CD4-positive, alpha-beta memory T cell (primary cell): ENCODE data around the gene VPS36. TPM values are rescaled to one million over a fixed set of nuclear protein-coding genes. Genes with fewer than 3 reads are reported as not detected.
"Not testable (repeated sequence)": the region's sequence is repeated elsewhere in the genome, so short reads cannot be mapped to it uniquely, and the experiment has no call there.

ENCODE experiments used
- CTCF ChIA-PET: fragments of 350-600 bp; sonication (Branson Sonifier 250); formaldehyde crosslinking; loops from one replicate; lab custom pipeline; 2021; ENCODE audit warnings: inconsistent platforms; ENCODE audit not compliant: partially characterized antibody; lab: Charles Lee
- POLR2A ChIA-PET: fragments of 350-600 bp; sonication (Branson Sonifier 250); formaldehyde crosslinking; loops from one replicate; lab custom pipeline; 2021; ENCODE audit not compliant: partially characterized antibody; lab: Charles Lee
- DNase-seq, 5 donors: peaks; one replicate each; pipeline versions ENCODE4 v3.0.0 to v3.0.0-alpha.2; 2020 to 2022; ENCODE audit warnings: mixed read lengths in 1 of 5
- H3K27ac ChIP-seq: one replicate; pipeline ENCODE4 v1.7.0; 2013; ENCODE audit warnings: low read depth, low read length
- H3K27me3 ChIP-seq: 2 replicates; pipeline ENCODE4 v1.7.0; 2013; ENCODE audit warnings: mild to moderate bottlenecking, low read length, moderate library complexity; ENCODE audit not compliant: insufficient read depth
- H3K36me3 ChIP-seq: 2 replicates; pipeline ENCODE4 v1.7.0; 2013; ENCODE audit warnings: mild to moderate bottlenecking, low read length, moderate library complexity; ENCODE audit not compliant: insufficient read depth
- H3K4me1 ChIP-seq: 2 replicates; pipeline ENCODE4 v1.7.0; 2013; ENCODE audit warnings: mild to moderate bottlenecking, low read length, moderate library complexity; ENCODE audit not compliant: insufficient read depth
- H3K4me3 ChIP-seq, 2 donors: one replicate each; pipeline ENCODE4 v1.7.0; 2013; ENCODE audit warnings: low read length in 2 of 2, mild to moderate bottlenecking in 1 of 2
- H3K9me3 ChIP-seq, 2 donors: one replicate each; pipeline ENCODE4 v1.7.0; 2013; ENCODE audit warnings: low read length in 2 of 2, control low read depth in 1 of 2; ENCODE audit not compliant: control insufficient read depth in 1 of 2
- H3K27ac Mint-ChIP-seq, 7 donors: one replicate each; pipeline ENCODE4 v1.8.0; 2020 to 2021; ENCODE audit warnings: mixed read lengths in 7 of 7, mild to moderate bottlenecking in 6 of 7, inconsistent platforms in 3 of 7, moderate library complexity in 3 of 7
- H3K27me3 Mint-ChIP-seq, 2 donors: one replicate each; pipeline ENCODE4 v1.8.0; 2020 to 2021; ENCODE audit warnings: mixed read lengths in 2 of 2
- H3K36me3 Mint-ChIP-seq, 2 donors: one replicate each; pipeline ENCODE4 v1.8.0; 2020 to 2021; ENCODE audit warnings: mixed read lengths in 2 of 2, inconsistent platforms in 1 of 2, mild to moderate bottlenecking in 1 of 2
- H3K4me1 Mint-ChIP-seq, 4 donors: one replicate each; pipeline ENCODE4 v1.8.0; 2020 to 2021; ENCODE audit warnings: mixed read lengths in 4 of 4, mild to moderate bottlenecking in 1 of 4
- H3K4me3 Mint-ChIP-seq, 8 donors: one replicate each; pipeline ENCODE4 v1.8.0; 2020 to 2021; ENCODE audit warnings: mixed read lengths in 8 of 8, mild to moderate bottlenecking in 7 of 8, moderate library complexity in 6 of 8, inconsistent platforms in 3 of 8
- H3K9me3 Mint-ChIP-seq, 8 donors: one replicate each; pipeline ENCODE4 v1.8.0; 2020 to 2021; ENCODE audit warnings: mixed read lengths in 8 of 8, mild to moderate bottlenecking in 5 of 8, inconsistent platforms in 3 of 8, moderate library complexity in 1 of 8
- intact Hi-C: fragments of 100-400 bp; cut with micrococcal nuclease; formaldehyde crosslinking; loops from one replicate; pipeline ENCODE4 v1.15.1; 2023
- polyA plus RNA-seq, 2 donors: library from polyadenylated mRNA; unstranded; fragments of 300-500 nt; fragmentation: Illumina TruSeq; gene quantifications; one replicate each; pipeline ENCODE4 v1.2.3, GENCODE V29; 2021
- total RNA-seq, 2 experiments: library from RNA; stranded (reverse); gene quantifications; one replicate each; pipeline ENCODE4 v1.2.3, GENCODE V29; 2021

Gene VPS36
- total and polyA plus RNA-seq, 4 experiments from 2014 or later = 44.1 to 64.5 (median 52.9) TPM

DNA sequence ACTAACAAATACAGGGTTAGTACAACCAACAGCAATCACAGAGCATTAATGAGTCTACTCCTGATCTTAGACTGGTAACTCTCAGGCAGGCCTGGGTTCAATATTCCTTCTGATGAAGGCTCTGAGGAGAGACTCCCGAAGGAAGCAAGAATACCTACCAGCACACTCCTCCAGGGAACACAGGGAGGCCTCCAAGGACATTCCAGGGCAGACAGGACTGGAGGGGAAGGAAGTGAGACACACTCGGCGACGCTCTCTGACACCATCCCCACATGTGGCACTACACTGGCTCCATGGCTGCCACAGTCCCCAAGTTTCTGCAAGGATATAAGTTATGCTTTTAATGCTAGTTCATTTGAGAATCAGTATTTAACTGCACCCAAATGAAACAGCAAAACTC, 64.6 kb downstream of the VPS36 start:
- H3K27me3 ChIP-seq = no peaks in the 10 kb centered on the region
- H3K4me1 Mint-ChIP-seq = no peaks in the 10 kb centered on the region
- no peaks in the 10 kb centered on the region for H3K36me3 ChIP-seq
- no peaks in the 10 kb centered on the region for H3K9me3 Mint-ChIP-seq
- no peaks in the 10 kb centered on the region for H3K36me3 Mint-ChIP-seq
- H3K4me1 ChIP-seq = no peaks in the 10 kb centered on the region
- ChIA-PET CTCF (no interaction called here), POLR2A (no interaction called here)
- intact Hi-C loops = no loop called here
- H3K9me3 ChIP-seq = no peaks in the 10 kb centered on the region
- H3K27ac ChIP-seq = no peak overlapping the region
- DNase-seq = no peak
- H3K4me3 Mint-ChIP-seq = no peak overlapping the region
- no peaks in the 10 kb centered on the region for H3K27me3 Mint-ChIP-seq
- no peak overlapping the region for H3K27ac Mint-ChIP-seq
- H3K4me3 ChIP-seq = no peak overlapping the region

GRCh38 chr13:52383366-52383765, 67.1 kb downstream of the VPS36 start:
- no peak overlapping the region for H3K27ac ChIP-seq
- H3K4me3 ChIP-seq = no peak overlapping the region
- no peak for DNase-seq
- Mint-ChIP-seq H3K4me3 (no peak overlapping the region), H3K27ac (no peak overlapping the region), H3K36me3 (peaks cover 2 to 4% of the 10 kb centered on the region in 2 donors), H3K27me3 (no peaks in the 10 kb centered on the region), H3K9me3 (no peaks in the 10 kb centered on the region), H3K4me1 (no peaks in the 10 kb centered on the region)
- CTCF ChIA-PET = no interaction called here
- H3K9me3 ChIP-seq = no peaks in the 10 kb centered on the region
- POLR2A ChIA-PET = no interaction called here
- H3K4me1 ChIP-seq = no peaks in the 10 kb centered on the region
- intact Hi-C loops = no loop called here
- H3K36me3 ChIP-seq = no peaks in the 10 kb centered on the region
- no peaks in the 10 kb centered on the region for H3K27me3 ChIP-seq

GRCh38 chr13:52378312-52378711, 72.1 kb downstream of the VPS36 start:
- H3K4me3 Mint-ChIP-seq = no peak overlapping the region
- no peak overlapping the region for H3K4me3 ChIP-seq
- peaks cover 2 to 4% of the 10 kb centered on the region in 2 donors for H3K36me3 Mint-ChIP-seq
- no peaks in the 10 kb centered on the region for H3K4me1 Mint-ChIP-seq
- no peak overlapping the region for H3K27ac Mint-ChIP-seq
- H3K9me3 ChIP-seq = no peaks in the 10 kb centered on the region
- CTCF ChIA-PET = no interaction called here
- no peak for DNase-seq
- H3K36me3 ChIP-seq = no peaks in the 10 kb centered on the region
- H3K9me3 Mint-ChIP-seq = no peaks in the 10 kb centered on the region
- peaks cover 0 to 1% of the 10 kb centered on the region in 2 donors for H3K27me3 Mint-ChIP-seq
- no peaks in the 10 kb centered on the region for H3K4me1 ChIP-seq
- POLR2A ChIA-PET = no interaction called here
- H3K27ac ChIP-seq = no peak overlapping the region
- H3K27me3 ChIP-seq = no peaks in the 10 kb centered on the region
- intact Hi-C loops = no loop called here

GRCh38 chr13:52377898-52378297, 72.5 kb downstream of the VPS36 start:
- peaks cover 0 to 2% of the 10 kb centered on the region in 2 donors for H3K27me3 Mint-ChIP-seq
- intact Hi-C loops = no loop called here
- H3K4me1 ChIP-seq = no peaks in the 10 kb centered on the region
- no peak for DNase-seq
- no peaks in the 10 kb centered on the region for H3K9me3 Mint-ChIP-seq
- H3K9me3 ChIP-seq = no peaks in the 10 kb centered on the region
- H3K4me3 Mint-ChIP-seq = no peak overlapping the region
- H3K27me3 ChIP-seq = no peaks in the 10 kb centered on the region
- no peaks in the 10 kb centered on the region for H3K36me3 ChIP-seq
- no peaks in the 10 kb centered on the region for H3K4me1 Mint-ChIP-seq
- no peak overlapping the region for H3K27ac Mint-ChIP-seq
- POLR2A ChIA-PET = no interaction called here
- peaks cover 2 to 4% of the 10 kb centered on the region in 2 donors for H3K36me3 Mint-ChIP-seq
- CTCF ChIA-PET = no interaction called here
- no peak overlapping the region for H3K27ac ChIP-seq
- no peak overlapping the region for H3K4me3 ChIP-seq

DNA sequence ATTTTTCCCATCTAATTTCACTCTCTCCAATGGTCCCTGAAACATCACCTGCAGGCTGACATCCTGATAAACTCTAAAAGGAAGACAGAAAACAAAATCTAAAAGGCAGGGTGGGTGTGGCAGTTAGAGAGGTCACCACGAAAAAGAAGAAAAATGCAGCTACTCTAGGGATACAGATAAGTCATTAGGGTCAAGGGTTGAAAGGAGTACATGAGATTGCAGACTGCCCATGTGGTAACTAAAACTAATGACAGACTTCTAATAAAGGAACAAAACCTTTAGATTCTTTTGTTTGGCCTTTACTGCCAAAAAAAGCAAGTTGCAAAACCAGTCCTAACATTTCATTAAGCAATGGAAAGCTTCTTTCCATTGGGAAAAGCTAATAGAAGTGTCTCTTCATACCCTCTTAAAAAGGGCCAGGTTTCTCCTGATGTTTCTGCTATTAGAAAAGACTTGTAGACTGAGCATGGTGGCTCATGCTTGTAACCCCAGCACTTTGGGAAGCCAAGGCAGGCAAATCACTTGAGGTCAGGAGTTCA, 75.5 kb downstream of the VPS36 start:
- H3K9me3 ChIP-seq = no peaks in the 10 kb centered on the region
- H3K27ac ChIP-seq = no peak overlapping the region
- no peak overlapping the region for H3K4me3 ChIP-seq
- Mint-ChIP-seq H3K4me3 (no peak overlapping the region), H3K27me3 (peaks cover 0 to 2% of the 10 kb centered on the region in 2 donors), H3K4me1 (no peaks in the 10 kb centered on the region), H3K27ac (peak overlapping the region in 1 of 7 donors; percentile 32), H3K9me3 (no peaks in the 10 kb centered on the region), H3K36me3 (peaks cover 2 to 4% of the 10 kb centered on the region in 2 donors)
- intact Hi-C loops = no loop called here
- no peaks in the 10 kb centered on the region for H3K27me3 ChIP-seq
- no peak for DNase-seq
- H3K36me3 ChIP-seq = no peaks in the 10 kb centered on the region
- POLR2A ChIA-PET = no interaction called here
- no peaks in the 10 kb centered on the region for H3K4me1 ChIP-seq
- CTCF ChIA-PET = no interaction called here

DNA sequence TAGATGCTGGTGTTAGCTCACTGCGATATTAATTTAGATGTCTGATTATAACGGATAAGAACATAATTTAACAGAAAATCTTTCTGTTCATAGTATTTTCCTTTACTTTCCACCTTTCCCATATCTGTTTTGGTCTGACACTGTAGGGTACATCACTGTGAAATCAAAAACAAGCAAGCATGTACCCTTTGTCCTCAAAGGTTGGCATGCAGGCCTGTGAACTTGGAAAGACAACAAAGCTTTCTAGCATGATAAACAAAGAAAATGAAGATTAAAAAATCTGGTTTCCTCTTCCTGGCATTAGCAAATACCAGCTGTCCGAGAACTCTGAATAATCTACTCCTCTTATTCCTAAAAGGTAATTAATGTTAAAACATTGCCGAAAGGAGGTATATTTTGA, 76.0 kb downstream of the VPS36 start:
- Mint-ChIP-seq H3K27me3 (peaks cover 0 to 2% of the 10 kb centered on the region in 2 donors), H3K9me3 (no peaks in the 10 kb centered on the region), H3K4me1 (no peaks in the 10 kb centered on the region), H3K36me3 (peaks cover 2 to 4% of the 10 kb centered on the region in 2 donors), H3K27ac (no peak overlapping the region), H3K4me3 (no peak overlapping the region)
- Histone ChIP-seq H3K27me3 (no peaks in the 10 kb centered on the region), H3K4me3 (no peak overlapping the region), H3K36me3 (no peaks in the 10 kb centered on the region), H3K9me3 (no peaks in the 10 kb centered on the region), H3K4me1 (no peaks in the 10 kb centered on the region), H3K27ac (no peak overlapping the region)
- POLR2A ChIA-PET = no interaction called here
- no peak for DNase-seq
- intact Hi-C loops = no loop called here
- CTCF ChIA-PET = no interaction called here

DNA sequence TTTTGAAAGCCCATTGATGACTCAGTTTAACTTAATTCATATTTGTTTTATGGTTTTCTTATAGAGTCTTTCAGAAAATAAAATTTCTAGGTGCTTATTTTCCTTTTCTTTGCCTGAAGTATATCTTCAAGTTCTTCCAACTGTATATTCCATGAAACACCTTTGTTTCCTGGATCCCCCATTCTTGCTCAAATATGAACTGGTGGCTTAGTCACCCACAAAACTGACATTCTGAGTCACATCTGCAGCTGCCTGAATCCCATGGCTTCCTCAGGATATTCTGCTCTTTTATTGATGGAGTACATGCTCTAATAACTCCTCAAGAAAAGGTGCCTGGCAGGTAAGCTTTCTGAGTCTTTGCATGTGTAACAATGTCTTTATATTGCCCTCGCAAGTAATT, 77.2 kb downstream of the VPS36 start:
- H3K27me3 ChIP-seq, H3K4me1 Mint-ChIP-seq, H3K36me3 Mint-ChIP-seq, H3K27ac ChIP-seq, CTCF ChIA-PET, intact Hi-C loops, H3K4me1 ChIP-seq, H3K9me3 ChIP-seq, H3K27ac Mint-ChIP-seq, DNase-seq, H3K4me3 ChIP-seq, H3K27me3 Mint-ChIP-seq, POLR2A ChIA-PET, H3K36me3 ChIP-seq, H3K9me3 Mint-ChIP-seq, H3K4me3 Mint-ChIP-seq: not testable (repeated sequence)
